PC-3 (cell line): Measurements from ENCODE around the gene NUFIP1. TPM values are rescaled to one million over a fixed set of nuclear protein-coding genes. Genes with fewer than 3 reads are reported as not detected.

ENCODE experiments used
- ATAC-seq: fragments of 200-7000 bp; cut with Tn5 transposase; 2 replicates; pipeline ENCODE4 v1.9.1; 2020; ENCODE audit warnings: mild to moderate bottlenecking, moderate library complexity
- BruUV-seq: library from RNA; stranded (reverse); fragments of 400-500 nt; replicated peaks from 2 replicates; lab custom pipeline; 2021; lab: Mats Ljungman, UMichigan
- CTCF ChIA-PET: fragments of 300-600 bp; sonication (Branson Sonifier 250); formaldehyde crosslinking; loops from one replicate; lab custom pipeline; 2022; ENCODE audit warnings: antibody characterized with exemption; lab: Charles Lee
- POLR2A ChIA-PET: fragments of 300-600 bp; sonication (Branson Sonifier 250); formaldehyde crosslinking; loops from one replicate; lab custom pipeline; 2022; ENCODE audit warnings: antibody characterized with exemption; ENCODE audit not compliant: unreplicated experiment; lab: Charles Lee
- DNase-seq: peaks from one replicate; pipeline ENCODE4 v3.0.0-alpha.2; 2015
- H2AFZ ChIP-seq: fragments of 300-600 bp; sonication (generic); 2 replicates; pipeline ENCODE4 v1.6.0; 2016; ENCODE audit warnings: antibody characterized with exemption, low read length
- H3F3A ChIP-seq: fragments of 300-600 bp; sonication (generic); one replicate; pipeline ENCODE4 v1.6.0; 2017; ENCODE audit warnings: antibody characterized with exemption, low read length, control low read depth, mild to moderate bottlenecking; ENCODE audit not compliant: unreplicated experiment
- H3K27ac ChIP-seq: fragments of 300-600 bp; sonication (generic); 2 replicates; pipeline ENCODE4 v1.5.1; 2016; ENCODE audit warnings: mild to moderate bottlenecking, low read length
- H3K27me3 ChIP-seq: fragments of 300-600 bp; sonication (generic); 2 replicates; pipeline ENCODE4 v1.6.1; 2016; ENCODE audit warnings: low read length, mixed read lengths
- H3K36me3 ChIP-seq: fragments of 300-600 bp; sonication (generic); 2 replicates; pipeline ENCODE4 v1.6.1; 2016; ENCODE audit warnings: low read depth, mixed run types, low read length, mixed read lengths
- H3K4me1 ChIP-seq: fragments of 300-600 bp; sonication (generic); 2 replicates; pipeline ENCODE4 v1.5.1; 2016; ENCODE audit warnings: low read length; ENCODE audit not compliant: insufficient read depth
- H3K4me2 ChIP-seq: fragments of 300-600 bp; sonication (generic); 2 replicates; pipeline ENCODE4 v1.6.0; 2016; ENCODE audit warnings: low read length
- H3K4me3 ChIP-seq: fragments of 300-600 bp; sonication (generic); 2 replicates; pipeline ENCODE4 v1.5.1; 2016; ENCODE audit warnings: mild to moderate bottlenecking, low read length, mixed read lengths
- H3K79me2 ChIP-seq: fragments of 300-600 bp; sonication (generic); 2 replicates; pipeline ENCODE4 v1.6.1; 2017; ENCODE audit warnings: low read length, mixed read lengths
- H3K9ac ChIP-seq: fragments of 300-600 bp; sonication (generic); 2 replicates; pipeline ENCODE4 v1.6.0; 2016; ENCODE audit warnings: mild to moderate bottlenecking, low read length
- H3K9me2 ChIP-seq: fragments of 300-600 bp; sonication (generic); replicated peaks from 2 replicates; pipeline ENCODE4 v1.6.1; 2016; ENCODE audit warnings: mixed run types, low read length, mixed read lengths
- H3K9me3 ChIP-seq: fragments of 300-600 bp; sonication (generic); 2 replicates; pipeline ENCODE4 v1.6.1; 2016; ENCODE audit warnings: low read length, mixed read lengths
- H4K20me1 ChIP-seq: fragments of 300-600 bp; sonication (generic); 2 replicates; pipeline ENCODE4 v1.6.1; 2016; ENCODE audit warnings: low read length, mixed read lengths
- EZH2 ChIP-seq: fragments of 300-600 bp; sonication (generic); IDR thresholded peaks from one replicate; pipeline ENCODE4 v1.6.1; 2017; ENCODE audit warnings: antibody characterized with exemption, mild to moderate bottlenecking, low read length; ENCODE audit not compliant: unreplicated experiment
- EZH2phosphoT487 ChIP-seq: fragments of 300-600 bp; sonication (generic); IDR thresholded peaks from 2 replicates; pipeline ENCODE4 v1.6.1; 2018; ENCODE audit warnings: mild to moderate bottlenecking, antibody characterized with exemption, low read length, borderline replicate concordance
- intact Hi-C: fragments of 100-400 bp; cut with micrococcal nuclease; formaldehyde crosslinking; loops from 2 replicates; pipeline ENCODE4 v1.9.0; 2023
- total RNA-seq: library from RNA; depleted of rRNA; stranded (reverse); fragments of >200 nt; gene quantifications from 2 replicates; pipeline ENCODE4 v1.2.3, GENCODE V29; 2014
- TF ChIP-seq, protein P1 (sequence below): fragments of 300-600 bp; sonication (generic); conservative IDR thresholded peaks from 2 replicates; pipeline ENCODE4 v1.5.1; 2017; ENCODE audit warnings: antibody characterized with exemption, low read depth, mild to moderate bottlenecking, low read length

NUFIP1 gene
- total RNA-seq, 1 experiment from 2014 or later = 4.0 TPM

DNA sequence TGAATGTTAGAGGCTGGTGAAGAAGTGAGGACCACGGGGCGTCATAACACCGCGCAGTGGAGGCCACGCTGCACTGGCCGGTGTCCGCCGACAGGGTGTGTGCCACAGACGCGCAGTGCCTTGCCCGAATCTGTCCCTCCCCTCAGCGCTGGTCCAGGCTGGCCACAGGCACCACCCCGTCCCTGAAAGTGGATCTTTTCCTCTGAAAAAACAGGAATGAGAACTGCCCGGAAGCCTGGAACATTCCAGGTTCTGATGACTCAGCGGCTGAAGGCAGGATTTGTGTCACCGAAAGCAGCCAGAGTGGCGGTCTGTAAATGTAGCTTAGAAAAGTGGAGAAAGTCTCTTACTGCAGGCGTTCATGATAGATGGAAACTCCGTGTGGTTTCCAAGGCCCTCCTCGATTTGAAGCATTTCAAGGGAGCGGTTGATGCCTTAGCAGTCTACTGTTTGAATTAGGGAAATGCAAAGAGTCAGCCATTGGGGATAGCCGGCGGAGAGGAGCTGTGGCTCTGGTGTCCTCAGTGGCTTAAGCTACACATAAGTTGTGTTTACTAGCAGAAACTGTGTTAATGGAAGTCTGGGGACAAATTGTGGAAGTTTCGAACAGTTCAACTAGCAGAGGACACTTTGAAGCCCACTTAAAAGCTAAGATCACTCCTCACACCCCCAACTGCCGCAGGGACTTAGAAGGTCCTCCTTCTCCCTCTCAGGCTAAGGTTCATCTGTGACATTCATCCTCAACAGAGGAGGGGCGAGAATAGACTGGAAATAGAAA is 70.8 kb downstream of the NUFIP1 start:
- Histone ChIP-seq H3F3A (no peaks in the 10 kb centered on the region), H3K79me2 (no peaks in the 10 kb centered on the region), H3K36me3 (no peaks in the 10 kb centered on the region), H3K9ac (peak overlapping the region; percentile 84), H3K27me3 (no peaks in the 10 kb centered on the region), H3K4me2 (peak overlapping the region; percentile 84), H3K27ac (peak overlapping the region; percentile 94), H2AFZ (peak overlapping the region; percentile 76), H3K4me1 (peaks cover 28% of the 10 kb centered on the region), H3K4me3 (peak overlapping the region; percentile 71), H3K9me2 (no peaks in the 10 kb centered on the region), H3K9me3 (no peaks in the 10 kb centered on the region), H4K20me1 (no peaks in the 10 kb centered on the region)
- CTCF ChIA-PET = interaction anchor here (0.7 to 1.4 kb wide), 6 partner anchors 13 to 447 kb away, joined by 3 to 4 read pairs (median 4); no protein-coding TSS in a partner anchor
- POLR2A ChIA-PET = interaction anchor here (0.5 to 0.9 kb wide), 3 partner anchors 15 to 34 kb away, joined by 3 to 7 read pairs (median 6); no protein-coding TSS in a partner anchor
- DNase-seq (peak; percentile 91), ATAC-seq (peak; percentile 80)
- no peak for TF ChIP-seq EZH2
- TF ChIP-seq, protein P1, sequence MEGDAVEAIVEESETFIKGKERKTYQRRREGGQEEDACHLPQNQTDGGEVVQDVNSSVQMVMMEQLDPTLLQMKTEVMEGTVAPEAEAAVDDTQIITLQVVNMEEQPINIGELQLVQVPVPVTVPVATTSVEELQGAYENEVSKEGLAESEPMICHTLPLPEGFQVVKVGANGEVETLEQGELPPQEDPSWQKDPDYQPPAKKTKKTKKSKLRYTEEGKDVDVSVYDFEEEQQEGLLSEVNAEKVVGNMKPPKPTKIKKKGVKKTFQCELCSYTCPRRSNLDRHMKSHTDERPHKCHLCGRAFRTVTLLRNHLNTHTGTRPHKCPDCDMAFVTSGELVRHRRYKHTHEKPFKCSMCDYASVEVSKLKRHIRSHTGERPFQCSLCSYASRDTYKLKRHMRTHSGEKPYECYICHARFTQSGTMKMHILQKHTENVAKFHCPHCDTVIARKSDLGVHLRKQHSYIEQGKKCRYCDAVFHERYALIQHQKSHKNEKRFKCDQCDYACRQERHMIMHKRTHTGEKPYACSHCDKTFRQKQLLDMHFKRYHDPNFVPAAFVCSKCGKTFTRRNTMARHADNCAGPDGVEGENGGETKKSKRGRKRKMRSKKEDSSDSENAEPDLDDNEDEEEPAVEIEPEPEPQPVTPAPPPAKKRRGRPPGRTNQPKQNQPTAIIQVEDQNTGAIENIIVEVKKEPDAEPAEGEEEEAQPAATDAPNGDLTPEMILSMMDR = peak; percentile 62
- BruUV-seq = TSS peak; percentile 93
- intact Hi-C loops = loop anchor here (1.0 to 5.0 kb wide), 5 partner anchors 14 to 435 kb away; no protein-coding TSS in a partner anchor

DNA sequence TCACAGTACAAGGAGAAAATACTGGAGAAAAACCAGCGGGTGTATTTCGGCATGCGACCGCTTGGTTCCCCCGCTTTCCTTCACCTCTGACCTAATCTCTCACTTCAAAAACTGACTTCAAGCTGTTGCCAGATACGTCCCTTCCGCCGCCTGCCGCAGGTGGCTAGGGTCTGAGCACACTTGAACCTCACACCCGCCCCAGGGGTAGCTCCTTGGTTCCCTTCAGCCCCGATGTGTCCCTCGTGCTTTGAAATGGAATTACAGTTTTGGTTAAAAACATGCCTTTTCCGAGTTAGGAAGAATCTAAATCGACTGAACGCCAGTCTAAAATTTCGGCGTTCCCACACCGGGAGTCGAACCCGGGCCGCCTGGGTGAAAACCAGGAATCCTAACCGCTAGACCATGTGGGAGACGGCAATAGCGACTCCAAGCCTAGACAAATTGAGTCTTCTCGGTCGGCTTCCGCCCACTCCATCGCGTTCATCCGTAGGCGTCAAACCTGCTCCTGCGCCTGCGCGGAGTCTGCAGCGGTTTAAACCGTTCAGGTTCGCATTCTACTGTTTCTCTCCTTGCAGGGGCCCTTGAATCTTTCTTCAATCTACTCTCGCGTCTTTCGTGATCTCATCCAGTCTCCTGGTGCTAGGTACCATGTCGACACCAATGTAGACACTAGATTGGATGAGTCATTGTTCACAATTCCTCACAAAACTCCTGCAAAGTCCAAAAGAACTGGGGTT is 71.5 kb downstream of the NUFIP1 start:
- no peaks in the 10 kb centered on the region for H3K27me3 ChIP-seq
- peak overlapping the region; percentile 94 for H3K27ac ChIP-seq
- TSS peak; percentile 97 for BruUV-seq
- ATAC-seq (peak; percentile 52), DNase-seq (peak; percentile 92)
- intact Hi-C loops = loop anchor here (1.0 to 5.0 kb wide), 5 partner anchors 15 to 434 kb away; no protein-coding TSS in a partner anchor
- H3K9ac ChIP-seq = peak overlapping the region; percentile 84
- H3K4me3 ChIP-seq = peak overlapping the region; percentile 71
- no peaks in the 10 kb centered on the region for H3K9me2 ChIP-seq
- peak overlapping the region; percentile 85 for H3K4me2 ChIP-seq
- no peaks in the 10 kb centered on the region for H3K9me3 ChIP-seq
- no peaks in the 10 kb centered on the region for H4K20me1 ChIP-seq
- TF ChIP-seq, protein P1 = no peak
- no peak for TF ChIP-seq EZH2phosphoT487
- no peak for TF ChIP-seq EZH2
- no peaks in the 10 kb centered on the region for H3K79me2 ChIP-seq
- ChIA-PET POLR2A (no interaction called here), CTCF (interaction anchor here (0.8 to 1.4 kb wide), 3 partner anchors 13 to 446 kb away, joined by 3 to 4 read pairs (median 4); no protein-coding TSS in a partner anchor)
- peaks cover 28% of the 10 kb centered on the region for H3K4me1 ChIP-seq
- no peaks in the 10 kb centered on the region for H3F3A ChIP-seq
- no peaks in the 10 kb centered on the region for H3K36me3 ChIP-seq
- H2AFZ ChIP-seq = peak overlapping the region; percentile 83
